ENCODE results near the gene KRT85.

KRT85 gene

GRCh38 chr12:52364901-52365489 lies 2.3 kb downstream of the KRT85 start:
- no peak for DNase-seq

- DNase-seq: no peak
Observed at GRCh38 chr12:52364061-52364460, 3.2 kb downstream of the KRT85 start.

GRCh38 chr12:52363111-52363679 lies 4.1 kb downstream of the KRT85 start:
- no peak for DNase-seq

- DNase-seq: no peak
Observed at GRCh38 chr12:52362118-52362726, 5.1 kb downstream of the KRT85 start.

GRCh38 chr12:52361553-52361952 lies 5.7 kb downstream of the KRT85 start:
- no peak for DNase-seq

- DNase-seq: no peak
Observed at GRCh38 chr12:52360663-52361271, 6.5 kb downstream of the KRT85 start.

GRCh38 chr12:52360106-52360662 lies 7.1 kb downstream of the KRT85 start:
- DNase-seq: no peak

GRCh38 chr12:52359621-52360061 lies 7.6 kb downstream of the KRT85 start:
- no peak for DNase-seq

GRCh38 chr12:52358575-52359350 lies 8.5 kb downstream of the KRT85 start:
- DNase-seq: no peak

- DNase-seq: no peak
Observed at GRCh38 chr12:52356762-52357580, 10.3 kb downstream of the KRT85 start.

GRCh38 chr12:52356031-52356761 lies 11.1 kb downstream of the KRT85 start:
- no peak for DNase-seq

- DNase-seq: no peak
Observed at GRCh38 chr12:52355176-52355575, 12.1 kb downstream of the KRT85 start.

GRCh38 chr12:52354200-52354599 lies 13.1 kb downstream of the KRT85 start:
- DNase-seq: no peak

GRCh38 chr12:52353766-52354165 lies 13.5 kb downstream of the KRT85 start:
- no peak for DNase-seq

GRCh38 chr12:52352951-52353350 lies 14.3 kb downstream of the KRT85 start:
- no peak for DNase-seq

- DNase-seq: no peak
Observed at GRCh38 chr12:52351196-52352059, 15.9 kb downstream of the KRT85 start.

GRCh38 chr12:52350786-52351185 lies 16.5 kb downstream of the KRT85 start:
- no peak for DNase-seq

- DNase-seq: no peak
Observed at GRCh38 chr12:52350021-52350620, 17.2 kb downstream of the KRT85 start.

GRCh38 chr12:52349196-52349595 lies 18.1 kb downstream of the KRT85 start:
- no peak for DNase-seq

Data from AML-193 (cell line).